Measurements from ENCODE around the gene C2. TPM values are rescaled to one million over a fixed set of nuclear protein-coding genes. Genes with fewer than 3 reads are reported as not detected.

Gene C2
- total and polyA plus RNA-seq, 2 donors from 2014 or later = 38.7 to 84.0 TPM

- intact Hi-C loops (cut with DNase I) = no loop called here
- Histone ChIP-seq H3K4me3 (ENCODE audit: low read length in 3 of 3) (no peak overlapping the region), H3K27me3 (ENCODE audit: control insufficient read depth, insufficient read depth, low read length) (no peaks in the 10 kb centered on the region), H3K9me3 (ENCODE audit: control insufficient read depth in 2 of 3, insufficient read depth in 1 of 3, low read length in 3 of 3) (no peaks in the 10 kb centered on the region), H3K9ac (ENCODE audit: low read length in 3 of 3) (no peak overlapping the region), H3K27ac (ENCODE audit: low read depth in 2 of 2, low read length in 2 of 2) (no peak overlapping the region), H3K36me3 (ENCODE audit: control insufficient read depth in 2 of 3, insufficient read depth in 3 of 3, low read length in 3 of 3) (no peaks in the 10 kb centered on the region), H3K4me1 (ENCODE audit: control insufficient read depth in 2 of 3, insufficient read depth in 2 of 3, low read depth in 1 of 3, low read length in 3 of 3) (no peaks in the 10 kb centered on the region)
- DNase-seq (no peak), FAIRE-seq (no peak)
- no peak for TF ChIP-seq CTCF (IDR thresholded peaks at IDR 0.05; ENCODE audit: borderline replicate concordance, extremely low read depth, insufficient read depth)
Observed at GRCh38 chr6:31918069-31918720, 9.3 kb upstream of the C2 start.

DNA sequence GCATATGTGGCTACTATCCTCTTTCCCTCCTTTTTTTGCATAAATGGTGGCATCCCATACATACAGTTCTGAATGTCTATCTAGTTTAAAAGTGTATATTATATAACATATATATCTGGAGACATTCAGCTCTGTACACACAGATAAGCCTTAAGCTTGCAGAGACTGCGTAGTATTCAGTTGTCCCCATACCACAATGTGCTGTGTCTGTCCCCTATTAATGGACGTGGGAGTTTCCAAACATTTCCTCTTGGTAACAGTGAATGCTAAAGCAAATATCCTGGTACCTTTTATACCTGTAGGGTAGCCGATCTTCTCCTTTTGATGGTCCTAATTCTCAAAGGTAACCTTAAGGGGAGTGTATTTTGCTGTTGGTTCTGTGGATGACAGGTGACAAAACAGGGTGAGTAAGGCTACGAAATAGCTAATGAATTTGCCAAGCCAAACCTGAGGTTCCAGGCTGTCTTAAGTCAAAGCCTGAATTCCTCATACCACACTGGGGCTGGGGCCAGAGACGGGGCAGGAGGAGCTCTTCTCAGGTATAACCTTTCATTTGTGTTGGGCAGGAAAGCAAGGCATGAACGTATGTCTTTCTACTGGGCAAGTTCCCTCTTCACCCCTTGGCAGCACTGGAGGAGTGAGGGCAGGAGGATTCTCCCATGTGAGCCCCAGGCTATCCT is 7.8 kb upstream of the C2 start:
- no peak overlapping the region for H3K4me3 ChIP-seq (ENCODE audit: low read length in 3 of 3)
- no peak for TF ChIP-seq CTCF (IDR thresholded peaks at IDR 0.05; ENCODE audit: borderline replicate concordance, extremely low read depth, insufficient read depth)
- H3K9ac ChIP-seq (ENCODE audit: low read length in 3 of 3) = no peak overlapping the region
- no peaks in the 10 kb centered on the region for H3K4me1 ChIP-seq (ENCODE audit: control insufficient read depth in 2 of 3, insufficient read depth in 2 of 3, low read depth in 1 of 3, low read length in 3 of 3)
- DNase-seq (no peak), FAIRE-seq (no peak)
- no peak overlapping the region for H3K27ac ChIP-seq (ENCODE audit: low read depth in 2 of 2, low read length in 2 of 2)
- intact Hi-C loops (cut with DNase I) = no loop called here
- H3K9me3 ChIP-seq (ENCODE audit: control insufficient read depth in 2 of 3, insufficient read depth in 1 of 3, low read length in 3 of 3) = no peaks in the 10 kb centered on the region
- H3K27me3 ChIP-seq (ENCODE audit: control insufficient read depth, insufficient read depth, low read length) = no peaks in the 10 kb centered on the region
- no peaks in the 10 kb centered on the region for H3K36me3 ChIP-seq (ENCODE audit: control insufficient read depth in 2 of 3, insufficient read depth in 3 of 3, low read length in 3 of 3)

- TF ChIP-seq CTCF (IDR thresholded peaks at IDR 0.05; ENCODE audit: borderline replicate concordance, extremely low read depth, insufficient read depth) = no peak
- no peaks in the 10 kb centered on the region for H3K4me1 ChIP-seq (ENCODE audit: control insufficient read depth in 2 of 3, insufficient read depth in 2 of 3, low read depth in 1 of 3, low read length in 3 of 3)
- no peak overlapping the region for H3K27ac ChIP-seq (ENCODE audit: low read depth in 2 of 2, low read length in 2 of 2)
- H3K27me3 ChIP-seq (ENCODE audit: control insufficient read depth, insufficient read depth, low read length) = no peaks in the 10 kb centered on the region
- no peak for FAIRE-seq
- no peak for DNase-seq
- no peaks in the 10 kb centered on the region for H3K36me3 ChIP-seq (ENCODE audit: control insufficient read depth in 2 of 3, insufficient read depth in 3 of 3, low read length in 3 of 3)
- no peak overlapping the region for H3K4me3 ChIP-seq (ENCODE audit: low read length in 3 of 3)
- H3K9ac ChIP-seq (ENCODE audit: low read length in 3 of 3) = no peak overlapping the region
- intact Hi-C loops (cut with DNase I) = no loop called here
- no peaks in the 10 kb centered on the region for H3K9me3 ChIP-seq (ENCODE audit: control insufficient read depth in 2 of 3, insufficient read depth in 1 of 3, low read length in 3 of 3)
Observed at GRCh38 chr6:31920811-31921210, 6.7 kb upstream of the C2 start.
